Upper lobe of left lung (tissue), 6 donors: ENCODE results near the gene ATP6V1A. TPM values are rescaled to one million over a fixed set of nuclear protein-coding genes. Genes with fewer than 3 reads are reported as not detected.

Source experiments
- ATAC-seq, 2 donors: fragments of 200-7000 bp; cut with Tn5 transposase; one replicate each; pipeline ENCODE4 v1.9.1; 2022; ENCODE audit warnings: mild to moderate bottlenecking in 2 of 2, moderate library complexity in 2 of 2; ENCODE audit not compliant: low FRiP score in 2 of 2
- DNase-seq, 2 donors: peaks; one replicate each; pipeline ENCODE4 v3.0.0-alpha.2; 2019 to 2020
- H3K27ac ChIP-seq, 4 donors: fragments of 200-600 bp; sonication (generic); one replicate each; pipeline ENCODE4 v1.5.1; 2016 to 2019
- H3K27me3 ChIP-seq, 4 donors: fragments of 200-600 bp; sonication (generic); one replicate each; pipeline ENCODE4 v1.5.1; 2017 to 2019
- H3K36me3 ChIP-seq, 4 donors: fragments of 200-600 bp; sonication (generic); one replicate each; pipeline ENCODE4 v1.5.1; 2016 to 2019
- H3K4me1 ChIP-seq, 4 donors: fragments of 200-600 bp; sonication (generic); one replicate each; pipeline ENCODE4 v1.5.1; 2018 to 2019
- H3K4me3 ChIP-seq, 4 donors: fragments of 200-600 bp; sonication (generic); one replicate each; pipeline ENCODE4 v1.5.1; 2017 to 2019; ENCODE audit warnings: mild to moderate bottlenecking in 2 of 4, moderate library complexity in 1 of 4
- H3K9me3 ChIP-seq, 4 donors: fragments of 200-600 bp; sonication (generic); one replicate each; pipeline ENCODE4 v1.5.1; 2018 to 2019
- CTCF ChIP-seq, 6 experiments: fragments of 450-650 bp in 4 of 6; fragments of 200-600 bp in 2 of 6; sonication (generic) in 2 of 6; IDR thresholded peaks; one replicate each; pipeline ENCODE4 v1.5.1; 2016 to 2019; ENCODE audit warnings: antibody characterized with exemption in 6 of 6
- EP300 ChIP-seq, 4 donors: sonication (generic); formaldehyde crosslinking; IDR thresholded peaks; one replicate each; pipeline ENCODE4 v1.5.1; 2017; ENCODE audit warnings: antibody characterized with exemption in 4 of 4, control low read depth in 2 of 4
- POLR2A ChIP-seq, 4 donors: fragments of 450-650 bp; IDR thresholded peaks; one replicate each; pipeline ENCODE4 v1.5.1; 2016 to 2017; ENCODE audit warnings: antibody characterized with exemption in 4 of 4, mild to moderate bottlenecking in 2 of 4
- POLR2AphosphoS5 ChIP-seq, 2 donors: sonication (generic); formaldehyde crosslinking; IDR thresholded peaks; one replicate each; pipeline ENCODE4 v1.5.1; 2017; ENCODE audit warnings: antibody characterized with exemption in 2 of 2
- WGBS, 2 donors: methylation state at CpG; one replicate each; pipeline ENCODE4 v1.1.5; 2017 to 2018; 5-methylcytosine and 5-hydroxymethylcytosine counted together
- total RNA-seq, 6 donors: library from RNA; depleted of rRNA in 4 of 6; stranded (reverse); fragments of >200 nt in 4 of 6; gene quantifications; one replicate each; pipeline versions ENCODE4 v1.1.0 to v1.2.1, GENCODE V29; 2016 to 2021
- donor health status: DM: no; HTN: no; CAD: no; lungs with moderate emphysema.
- donor health status: DM: no; HTN: yes; CAD: no; lungs with severe emphysema.

ATP6V1A gene
- total RNA-seq, 6 donors from 2014 or later: 17.9 to 94.8 (median 66.6) TPM

GRCh38 chr3:113783463-113783862 lies 36.6 kb downstream of the ATP6V1A start:
- H3K4me1 ChIP-seq: peaks cover 5 to 16% (median 8%) of the 10 kb centered on the region in 4 donors
- TF ChIP-seq POLR2AphosphoS5 (IDR thresholded peaks at IDR 0.05): peak in 1 of 2 donors; percentile 11
- no peak for TF ChIP-seq EP300 (IDR thresholded peaks at IDR 0.05)
- H3K9me3 ChIP-seq: no peaks in the 10 kb centered on the region
- ATAC-seq: peak in 1 of 2 donors; percentile 39
- peaks cover 7 to 28% (median 14%) of the 10 kb centered on the region in 4 donors for H3K36me3 ChIP-seq
- H3K27ac ChIP-seq: peak overlapping the region; percentile 0 to 52 (median 19)
- no peak for DNase-seq
- no peaks in the 10 kb centered on the region for H3K27me3 ChIP-seq
- H3K4me3 ChIP-seq: no peak overlapping the region

GRCh38 chr3:113783980-113784379 lies 37.1 kb downstream of the ATP6V1A start:
- WGBS, 2 donors: 36 to 59% methylated on average over 4 of the region's 4 CpGs
- Histone ChIP-seq H3K9me3 (no peaks in the 10 kb centered on the region), H3K36me3 (peaks cover 12 to 34% (median 19%) of the 10 kb centered on the region in 4 donors), H3K4me3 (no peak overlapping the region), H3K27me3 (no peaks in the 10 kb centered on the region), H3K4me1 (peaks cover 5 to 16% (median 8%) of the 10 kb centered on the region in 4 donors), H3K27ac (peak overlapping the region; percentile 3 to 52 (median 24))
- TF ChIP-seq POLR2A (IDR thresholded peaks at IDR 0.05) (no peak), EP300 (IDR thresholded peaks at IDR 0.05) (no peak), CTCF (IDR thresholded peaks at IDR 0.05) (no peak), POLR2AphosphoS5 (IDR thresholded peaks at IDR 0.05) (no peak)
- no peak for ATAC-seq
- DNase-seq: no peak

- H3K4me1 ChIP-seq: no peaks in the 10 kb centered on the region
- TF ChIP-seq EP300 (IDR thresholded peaks at IDR 0.05): no peak
- no peak for TF ChIP-seq POLR2A (IDR thresholded peaks at IDR 0.05)
- TF ChIP-seq POLR2AphosphoS5 (IDR thresholded peaks at IDR 0.05): no peak
- no peak for TF ChIP-seq CTCF (IDR thresholded peaks at IDR 0.05)
- peaks cover 16 to 78% (median 34%) of the 10 kb centered on the region in 4 donors for H3K36me3 ChIP-seq
Observed at GRCh38 chr3:113791381-113791780, 44.5 kb downstream of the ATP6V1A start.

GRCh38 chr3:113794526-113794925 lies 47.7 kb downstream of the ATP6V1A start:
- DNase-seq (no peak), ATAC-seq (no peak)
- H3K9me3 ChIP-seq: no peaks in the 10 kb centered on the region
- no peak overlapping the region for H3K27ac ChIP-seq
- H3K4me1 ChIP-seq: no peaks in the 10 kb centered on the region
- TF ChIP-seq CTCF (IDR thresholded peaks at IDR 0.05) (no peak), POLR2AphosphoS5 (IDR thresholded peaks at IDR 0.05) (no peak), EP300 (IDR thresholded peaks at IDR 0.05) (no peak), POLR2A (IDR thresholded peaks at IDR 0.05) (no peak)
- no peaks in the 10 kb centered on the region for H3K27me3 ChIP-seq
- peaks cover 4 to 79% (median 38%) of the 10 kb centered on the region in 4 donors for H3K36me3 ChIP-seq
- 84 to 89% methylated on average over 4 of the region's 4 CpGs for WGBS, 2 donors
- H3K4me3 ChIP-seq: no peak overlapping the region

More at GRCh38 chr3:113791381-113791780, 44.5 kb downstream of the ATP6V1A start:
- ATAC-seq (no peak), DNase-seq (no peak)
- H3K9me3 ChIP-seq: no peaks in the 10 kb centered on the region
- no peaks in the 10 kb centered on the region for H3K27me3 ChIP-seq
- no peak overlapping the region for H3K27ac ChIP-seq
- no peak overlapping the region for H3K4me3 ChIP-seq

GRCh38 chr3:113795693-113796092 lies 48.9 kb downstream of the ATP6V1A start:
- no peak for ATAC-seq
- H3K27ac ChIP-seq: no peak overlapping the region
- peaks cover 7 to 86% (median 45%) of the 10 kb centered on the region in 4 donors for H3K36me3 ChIP-seq
- H3K4me3 ChIP-seq: no peak overlapping the region
- no peaks in the 10 kb centered on the region for H3K27me3 ChIP-seq
- H3K4me1 ChIP-seq: no peaks in the 10 kb centered on the region
- DNase-seq: no peak
- TF ChIP-seq EP300 (IDR thresholded peaks at IDR 0.05): no peak
- TF ChIP-seq POLR2AphosphoS5 (IDR thresholded peaks at IDR 0.05): no peak
- TF ChIP-seq POLR2A (IDR thresholded peaks at IDR 0.05): no peak
- no peak for TF ChIP-seq CTCF (IDR thresholded peaks at IDR 0.05)
- no peaks in the 10 kb centered on the region for H3K9me3 ChIP-seq
- WGBS, 2 donors: 79 to 93% methylated on average over 4 of the region's 4 CpGs
